GM18508 (cell line): ENCODE results near the gene MRPS18B.

Source experiments
- ATAC-seq: cut with Tn5 transposase; IDR thresholded peaks from one replicate; pipeline ENCODE4 v1.9.1; 2021; ENCODE audit warnings: moderate number of reproducible peaks; ENCODE audit not compliant: insufficient read depth, unreplicated experiment

Gene MRPS18B

GRCh38 chr6:30601815-30602641 is 15.6 kb upstream of the MRPS18B start:
- no peak for ATAC-seq

- no peak for ATAC-seq
These were observed 13.7 kb upstream of the MRPS18B start for GRCh38 chr6:30603961-30604360.

GRCh38 chr6:30610065-30610464 is 7.6 kb upstream of the MRPS18B start:
- ATAC-seq = no peak

- no peak for ATAC-seq
These were observed 6.3 kb upstream of the MRPS18B start for GRCh38 chr6:30611150-30611855.

GRCh38 chr6:30611856-30612194 is 5.8 kb upstream of the MRPS18B start:
- no peak for ATAC-seq

- no peak for ATAC-seq
These were observed 5.4 kb upstream of the MRPS18B start for GRCh38 chr6:30612213-30612612.

GRCh38 chr6:30612687-30613248 is 4.9 kb upstream of the MRPS18B start:
- no peak for ATAC-seq

GRCh38 chr6:30613251-30614043 is 4.2 kb upstream of the MRPS18B start:
- no peak for ATAC-seq

- no peak for ATAC-seq
These were observed 3.4 kb upstream of the MRPS18B start for GRCh38 chr6:30614044-30614842.

GRCh38 chr6:30614843-30615218 is 2.8 kb upstream of the MRPS18B start:
- no peak for ATAC-seq

GRCh38 chr6:30615219-30615957 is 2.3 kb upstream of the MRPS18B start:
- ATAC-seq = no peak

GRCh38 chr6:30615958-30616810 is 1.5 kb upstream of the MRPS18B start:
- ATAC-seq = no peak

- peak; percentile 55 for ATAC-seq
These were observed 652 bp upstream of the MRPS18B start, which contains the start of gene PPP1R10 for GRCh38 chr6:30616811-30617564. Gene PPP1R10 (minus strand): TSS chr6:30617243. CDS start chr6:30609944, 7,299 bp downstream.

- no peak for ATAC-seq
These were observed 694 bp downstream of the MRPS18B start for GRCh38 chr6:30618270-30618797.

GRCh38 chr6:30619561-30619960 is 1.9 kb downstream of the MRPS18B start:
- no peak for ATAC-seq

GRCh38 chr6:30625511-30625910 is 7.9 kb downstream of the MRPS18B start:
- no peak for ATAC-seq
